LNCaP clone FGC (cell line): ENCODE results near the gene KCNG3.

Experiments
- DNase-seq: peaks from one replicate; pipeline ENCODE4 v3.0.0-alpha.2; 2011; ENCODE audit warnings: low read depth
- H3K4me3 ChIP-seq: 2 replicates; pipeline ENCODE4 v1.5.1; 2011; ENCODE audit warnings: mild to moderate bottlenecking, low read depth, low read length, control low read depth
- CTCF ChIP-seq: IDR thresholded peaks from 2 replicates; pipeline ENCODE4 v1.5.1; 2012; ENCODE audit warnings: mild to moderate bottlenecking; ENCODE audit not compliant: control insufficient read depth, insufficient read depth; ENCODE audit errors: extremely low read depth

KCNG3 gene

DNA sequence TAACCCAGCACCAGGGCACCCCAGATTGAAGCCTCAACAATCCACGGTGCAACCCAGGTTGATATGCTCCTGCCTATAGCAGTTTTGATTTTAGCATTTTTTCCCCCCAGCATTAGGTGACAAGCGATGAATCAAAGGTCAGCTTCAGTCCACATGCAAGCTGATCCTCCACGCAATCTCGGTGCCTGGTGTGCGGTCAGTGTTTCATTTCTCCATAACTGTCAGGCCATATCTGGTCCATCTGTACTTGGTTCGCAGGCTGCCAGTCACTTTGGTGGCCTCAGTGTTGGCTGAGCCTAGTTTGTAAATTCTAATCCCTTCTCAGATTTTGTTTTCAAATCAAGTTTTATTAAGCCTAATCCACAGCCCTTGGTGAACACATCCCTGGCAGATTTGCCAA, 30.2 kb downstream of the KCNG3 start:
- no peak for TF ChIP-seq CTCF
- no peak for DNase-seq
- no peak overlapping the region for H3K4me3 ChIP-seq

GRCh38 chr2:42459296-42459695, 34.5 kb downstream of the KCNG3 start:
- H3K4me3 ChIP-seq, result no peak overlapping the region
- no peak for DNase-seq
- no peak for TF ChIP-seq CTCF

GRCh38 chr2:42458396-42458795, 35.4 kb downstream of the KCNG3 start:
- no peak for TF ChIP-seq CTCF
- H3K4me3 ChIP-seq, result no peak overlapping the region
- DNase-seq, result no peak

- TF ChIP-seq CTCF, result no peak
- H3K4me3 ChIP-seq, result no peak overlapping the region
- DNase-seq, result no peak
Measured at GRCh38 chr2:42457011-42457410, 36.8 kb downstream of the KCNG3 start.

GRCh38 chr2:42456126-42456839, 37.5 kb downstream of the KCNG3 start:
- no peak overlapping the region for H3K4me3 ChIP-seq
- no peak for DNase-seq
- TF ChIP-seq CTCF, result no peak

- no peak for DNase-seq
- no peak for TF ChIP-seq CTCF
- no peak overlapping the region for H3K4me3 ChIP-seq
Measured at GRCh38 chr2:42452545-42452944, 41.2 kb downstream of the KCNG3 start.

- H3K4me3 ChIP-seq, result no peak overlapping the region
- DNase-seq, result no peak
- no peak for TF ChIP-seq CTCF
Measured at GRCh38 chr2:42450136-42450535, 43.6 kb downstream of the KCNG3 start.
